ENCODE measurements around the gene STK38.

- TF ChIP-seq EZH2 (IDR thresholded peaks at IDR 0.05; ENCODE audit: borderline replicate concordance, low read depth, low read length, severe bottlenecking): no peak
- TF ChIP-seq CTCF (IDR thresholded peaks at IDR 0.05; ENCODE audit: borderline replicate concordance, extremely low read depth, low read length, poor library complexity, severe bottlenecking): no peak
Measured at GRCh38 chr6:36505744-36506534, 41.3 kb downstream of the STK38 start.
